Activated T-helper 1 cell treated with anti-CD3 and anti-CD28 coated beads, Interleukin-2, amount 50 U/mL, for 16 hours (primary cell): ENCODE results near the gene ME3.

Experiments
- DNase-seq, 2 donors: peaks; one replicate each; pipeline ENCODE4 v3.0.0-alpha.2; 2020; ENCODE audit warnings: low read depth in 1 of 2, low spot score in 1 of 2

Gene ME3

DNA sequence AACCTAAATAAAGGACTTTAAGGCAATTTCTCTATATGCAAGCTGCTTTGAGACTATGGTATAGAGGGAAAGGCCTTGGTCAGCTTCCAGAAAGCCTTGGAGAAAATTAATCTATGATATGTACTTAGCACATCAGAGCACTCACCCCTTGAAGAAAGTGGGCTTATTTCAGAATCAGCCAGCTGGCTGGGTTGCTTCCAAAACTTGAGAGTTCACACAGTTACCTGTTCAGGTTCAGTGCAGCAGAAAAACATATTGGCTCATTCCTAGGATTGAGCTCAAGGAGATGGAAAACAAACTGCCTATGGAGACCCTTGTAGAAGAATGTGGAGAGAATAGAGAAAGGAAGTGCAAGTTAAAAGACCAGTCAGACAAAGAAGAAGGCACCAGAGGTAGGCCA, 275.1 kb downstream of the ME3 start:
- DNase-seq, result no peak

DNA sequence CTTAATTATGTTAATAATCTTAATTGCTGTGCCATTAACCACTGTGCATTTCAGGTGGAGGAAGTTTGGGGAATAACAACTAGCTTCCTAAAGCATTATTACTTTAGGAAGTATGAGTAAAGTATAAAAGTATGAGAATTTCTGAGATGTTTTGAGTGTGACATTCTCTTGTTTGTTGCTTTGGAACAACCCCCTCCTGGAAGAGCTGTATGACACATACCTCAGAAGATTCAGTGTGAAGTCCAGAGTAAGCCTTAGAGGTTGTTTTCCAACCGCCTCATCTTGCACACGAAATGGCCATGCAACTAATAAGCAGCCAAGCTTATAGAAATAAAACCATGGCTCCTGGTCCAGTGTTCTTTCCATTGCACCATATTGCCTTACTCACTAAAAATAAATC, 276.0 kb downstream of the ME3 start:
- DNase-seq, result no peak

DNA sequence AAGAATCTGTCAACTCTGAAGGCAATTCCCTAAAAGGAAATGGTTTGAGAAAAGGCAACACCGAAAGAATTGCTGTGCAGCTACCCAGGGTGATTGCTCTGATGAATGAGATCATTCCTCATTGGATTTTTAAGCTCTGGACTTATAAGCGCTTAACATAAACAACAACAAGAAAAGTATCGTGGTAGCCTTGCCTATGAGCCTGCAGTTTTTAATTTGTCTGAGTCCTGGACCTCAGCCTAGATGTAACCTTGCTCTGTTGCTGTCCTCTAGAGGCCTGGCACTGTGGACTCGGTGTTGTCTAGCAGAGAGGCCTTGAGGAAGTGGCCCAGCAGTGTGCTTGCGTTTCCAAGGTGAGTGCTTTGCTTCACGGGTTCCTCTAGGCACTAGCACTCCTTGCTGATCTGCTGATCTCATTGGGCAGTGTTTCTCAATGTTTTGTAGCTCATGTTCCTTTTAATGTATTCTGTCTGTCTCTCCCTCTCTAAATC, 277.3 kb downstream of the ME3 start:
- no peak for DNase-seq
